8988T (cell line): Measurements from ENCODE around the gene RAB32.
"Not testable (repeated sequence)": the region's sequence is repeated elsewhere in the genome, so short reads cannot be mapped to it uniquely, and the experiment has no call there.

Source experiments
- DNase-seq: peaks from one replicate; pipeline ENCODE4 v3.0.0; 2011

The RAB32 gene

DNA sequence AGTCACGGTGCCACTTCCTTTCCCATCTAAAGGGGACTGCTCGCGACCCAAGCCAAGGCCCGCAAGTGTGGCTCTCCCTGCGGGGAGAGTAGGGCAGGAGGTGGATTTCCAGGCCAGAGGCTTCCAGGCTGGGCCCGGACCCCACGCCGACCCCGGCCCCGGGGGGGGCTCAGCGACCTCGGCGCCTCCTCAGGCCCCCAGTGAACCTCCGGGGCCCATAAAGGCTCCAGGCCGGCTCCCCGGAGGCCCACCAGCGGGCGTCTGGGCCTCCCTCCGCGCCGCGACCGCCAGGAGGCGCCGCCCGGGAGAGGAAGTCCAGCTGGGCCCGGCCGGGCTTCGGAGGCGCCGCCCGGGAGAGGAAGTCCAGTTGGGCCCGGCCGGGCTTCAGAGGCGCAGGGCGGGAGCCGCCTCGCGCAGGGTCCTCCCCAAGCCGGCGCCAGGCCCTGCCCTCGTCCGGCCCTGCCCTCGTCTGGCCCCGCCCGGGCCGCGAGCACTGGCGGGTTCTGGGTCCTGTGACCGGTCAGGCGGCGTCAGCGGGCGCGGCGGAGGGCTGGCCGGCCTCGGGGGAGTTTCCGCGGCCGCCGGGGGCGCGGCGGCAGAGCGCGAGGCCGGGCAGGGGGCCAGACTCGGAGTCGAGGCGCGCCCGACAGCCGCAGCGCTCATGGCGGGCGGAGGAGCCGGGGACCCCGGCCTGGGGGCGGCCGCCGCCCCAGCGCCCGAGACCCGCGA, at the start of gene RAB32:
RAB32 (plus strand) TSS at position 623 of the 729 bp plus-strand sequence; CDS start at position 662, 39 bp downstream.
- peak; percentile 87 for DNase-seq

DNA sequence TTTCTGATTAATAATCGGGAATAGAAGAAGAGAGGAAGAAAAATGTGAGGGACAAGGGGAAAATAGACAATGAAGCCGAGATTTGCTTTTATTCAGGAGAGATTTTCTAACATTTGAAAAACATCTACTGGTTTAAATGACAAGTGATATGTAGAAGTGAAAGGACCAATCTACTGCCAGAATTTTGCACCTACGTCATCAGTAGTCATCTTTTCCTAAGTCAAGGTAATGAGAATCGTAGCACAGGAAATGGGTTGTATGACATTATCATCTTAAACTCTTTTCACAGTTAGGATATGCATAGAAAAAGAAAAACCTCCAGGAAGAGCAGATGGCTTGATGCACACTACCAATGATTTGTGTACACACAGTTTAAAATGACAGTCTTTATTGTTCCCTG, 45.3 kb upstream of the RAB32 start:
- DNase-seq = no peak

DNA sequence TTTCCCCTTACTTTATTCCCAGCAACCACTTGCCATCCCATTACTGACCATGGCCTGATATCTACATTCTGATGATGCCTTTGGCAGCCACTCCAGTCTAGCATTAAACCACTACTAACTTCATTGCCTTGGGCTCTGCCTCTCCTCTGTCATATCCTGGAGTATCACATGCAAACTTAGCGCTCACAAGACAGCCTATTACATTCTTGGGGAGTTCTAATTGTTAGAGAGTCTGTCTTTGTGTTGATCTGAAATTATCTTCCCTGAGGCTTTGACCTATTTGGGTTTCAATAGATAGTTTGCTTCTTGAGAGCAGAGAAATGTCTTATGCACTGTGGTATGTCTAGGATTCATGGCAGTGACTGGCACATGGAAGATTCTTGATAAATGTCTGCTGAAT, 40.5 kb upstream of the RAB32 start:
- no peak for DNase-seq

DNA sequence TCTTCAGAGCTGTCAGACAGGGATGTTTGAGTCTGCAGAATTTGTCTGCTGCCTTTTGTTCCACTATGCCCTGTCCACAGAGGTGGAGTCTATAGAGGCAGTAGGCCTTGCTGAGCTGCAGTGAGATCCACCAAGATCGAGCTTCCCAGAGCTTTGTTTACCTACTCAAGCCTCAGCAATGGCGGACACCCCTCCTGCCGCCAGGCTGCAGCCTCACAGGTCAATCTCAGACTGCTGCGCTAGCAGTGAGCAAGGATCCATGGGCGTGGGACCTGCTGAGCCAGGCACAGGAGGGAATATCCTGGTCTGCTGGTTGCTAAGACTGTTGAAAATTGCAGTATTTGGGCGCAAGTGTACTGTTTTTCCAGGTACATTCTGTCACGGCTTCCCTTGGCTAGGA, 28.4 kb upstream of the RAB32 start:
- no peak for DNase-seq

DNA sequence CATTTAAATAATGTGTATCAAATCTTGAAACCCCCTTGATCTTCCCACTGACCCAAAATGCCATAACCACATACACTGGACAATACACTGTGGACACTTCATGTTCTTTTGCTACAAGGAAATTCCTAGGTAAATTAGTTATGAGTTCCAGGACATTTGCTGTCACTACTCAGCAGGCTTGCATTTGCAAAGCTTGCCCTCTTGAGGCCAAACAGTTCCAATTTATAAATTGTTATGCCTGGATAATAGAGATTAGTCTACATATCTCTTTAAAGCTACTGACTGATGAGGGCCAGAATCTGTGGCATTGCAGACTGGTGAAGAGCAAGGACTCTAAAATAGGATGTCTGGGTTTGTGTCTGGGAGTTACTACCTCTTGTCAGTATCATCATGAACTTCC, 17.4 kb upstream of the RAB32 start:
- DNase-seq = no peak

DNA sequence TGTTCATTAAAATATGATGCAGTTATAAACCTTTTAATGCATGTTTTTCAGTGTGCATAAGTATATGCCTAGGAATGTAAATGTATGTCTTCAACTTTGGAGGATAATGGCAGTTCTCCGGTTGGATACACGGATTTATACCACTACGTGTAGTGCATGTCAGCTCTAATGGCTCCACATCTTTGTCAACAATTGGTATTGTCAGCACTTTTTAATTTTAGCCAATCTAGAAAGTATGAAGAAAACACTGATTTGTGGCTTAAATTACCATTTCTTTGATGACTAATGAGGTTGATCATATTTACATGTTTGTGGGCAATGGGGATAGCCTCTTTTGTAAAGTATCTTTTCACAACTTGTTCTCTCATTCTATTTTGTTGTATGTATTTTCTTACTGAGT, 10.9 kb upstream of the RAB32 start:
- DNase-seq = no peak

DNA sequence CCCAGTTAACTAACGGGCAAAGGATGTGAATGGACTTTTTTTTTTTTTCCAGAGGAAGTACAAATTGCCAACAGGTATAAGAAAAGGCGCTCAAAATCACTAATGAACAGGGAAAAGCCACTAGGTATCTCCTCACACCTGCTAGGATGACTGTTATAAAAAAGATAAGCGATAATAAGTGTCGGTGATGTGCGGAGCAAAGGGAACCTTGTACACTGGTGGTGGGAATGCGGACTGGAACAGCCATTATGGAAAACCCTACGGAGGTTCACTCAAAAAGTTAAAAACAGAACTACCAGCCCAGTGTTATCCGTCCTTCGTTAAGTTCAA, 787 bp upstream of the RAB32 start:
- DNase-seq = no peak

DNA sequence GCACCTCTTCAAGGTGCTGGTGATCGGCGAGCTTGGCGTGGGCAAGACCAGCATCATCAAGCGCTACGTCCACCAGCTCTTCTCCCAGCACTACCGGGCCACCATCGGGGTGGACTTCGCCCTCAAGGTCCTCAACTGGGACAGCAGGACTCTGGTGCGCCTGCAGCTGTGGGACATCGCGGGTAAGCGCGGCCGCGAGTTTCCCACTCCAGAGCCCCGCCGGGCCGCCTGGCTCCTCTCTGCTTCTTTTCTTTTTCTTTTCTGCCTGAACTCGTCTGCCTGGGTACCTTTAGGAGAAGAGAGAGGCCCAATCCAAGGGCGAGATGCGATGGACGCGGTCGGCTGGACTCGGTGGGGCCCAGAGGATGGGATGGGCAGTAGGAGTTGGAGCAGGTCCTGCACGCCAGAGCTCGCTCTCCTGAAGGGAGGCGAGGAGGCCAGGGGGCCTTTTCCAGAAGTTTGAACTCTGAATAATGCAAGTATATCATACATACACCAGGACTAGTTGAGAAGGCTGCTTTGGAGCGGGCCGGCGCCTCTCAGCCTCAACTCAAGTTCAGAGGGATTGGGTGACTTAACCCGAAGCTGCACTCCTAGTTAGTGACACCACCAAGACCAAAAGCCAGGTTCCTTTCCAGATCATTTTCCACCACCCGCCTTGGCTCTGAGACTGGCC, 445 bp downstream of the RAB32 start:
- peak; percentile 12 for DNase-seq

DNA sequence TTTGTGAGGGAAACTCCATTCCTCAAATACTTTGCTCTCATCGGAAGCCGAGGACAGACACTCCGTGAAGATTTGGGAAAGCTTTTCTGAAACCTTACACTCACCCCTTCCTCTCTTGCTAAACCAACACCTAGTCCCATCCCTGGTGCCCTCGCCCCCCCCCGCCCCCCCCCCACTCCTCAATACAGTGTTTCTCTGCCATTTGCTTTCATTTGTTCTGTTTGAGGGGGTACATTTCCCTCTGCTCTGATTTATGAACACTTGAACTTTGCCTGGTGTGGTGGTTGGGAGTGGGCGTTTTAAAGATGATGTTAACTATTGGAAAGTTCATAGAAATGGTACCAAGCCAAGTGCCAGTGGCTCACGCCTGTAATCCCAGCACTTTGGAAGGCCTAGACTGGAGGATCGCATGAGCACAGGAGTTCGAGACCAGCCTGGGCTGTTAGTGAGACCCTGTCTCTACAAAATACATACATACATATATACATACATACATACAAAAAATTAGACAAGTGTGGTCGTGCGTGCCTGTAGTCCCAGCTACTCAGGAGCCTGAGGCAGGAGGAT, 1.1 kb downstream of the RAB32 start:
- DNase-seq = no peak

DNA sequence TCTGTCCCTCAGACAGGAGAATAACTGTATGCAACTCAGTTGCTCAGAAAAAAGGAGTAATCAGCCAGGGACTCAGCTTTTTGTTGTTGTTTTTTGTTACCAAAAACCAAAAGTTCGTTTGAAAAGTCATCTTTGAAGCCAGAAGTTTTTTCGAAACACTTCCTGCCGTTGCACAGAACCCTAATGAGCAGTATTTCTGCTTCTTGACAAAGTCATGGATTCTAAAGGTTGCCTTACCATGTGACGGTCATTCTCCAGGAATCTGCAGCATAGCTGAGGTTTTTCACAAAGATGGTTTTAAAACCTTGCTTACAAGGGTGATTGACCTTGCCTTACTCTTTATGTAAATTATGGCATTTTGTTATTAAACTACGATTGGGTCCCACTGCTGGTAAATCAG, 1.9 kb downstream of the RAB32 start:
- DNase-seq = no peak

DNA sequence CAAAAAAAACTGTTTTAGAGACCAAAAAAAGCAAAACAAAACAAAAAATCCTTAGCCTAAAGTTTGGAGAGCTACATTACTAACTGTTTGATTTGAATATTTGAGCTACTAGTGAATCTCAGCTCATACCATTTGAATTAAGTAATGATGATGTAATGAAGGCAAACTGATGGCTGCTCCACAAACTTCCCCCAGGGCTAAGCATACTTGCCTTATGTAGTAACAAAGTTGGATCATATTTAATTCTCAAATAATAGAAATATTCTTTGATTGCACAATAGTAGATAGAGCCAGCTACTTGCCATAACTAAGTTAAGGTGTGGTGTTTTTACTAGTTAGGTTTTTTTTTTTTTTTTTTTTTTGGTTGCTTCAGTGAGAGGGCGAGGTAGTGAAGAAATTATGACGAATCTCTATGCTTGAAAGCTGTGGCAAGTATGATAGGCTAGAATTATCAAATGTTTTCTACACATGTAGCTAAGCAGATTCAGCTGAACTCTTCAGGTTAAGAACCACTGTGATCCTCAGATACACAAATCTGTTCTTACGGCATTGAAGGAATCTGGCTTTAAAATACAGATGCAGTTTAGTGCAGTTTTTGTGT, 2.9 kb downstream of the RAB32 start:
- no peak for DNase-seq

DNA sequence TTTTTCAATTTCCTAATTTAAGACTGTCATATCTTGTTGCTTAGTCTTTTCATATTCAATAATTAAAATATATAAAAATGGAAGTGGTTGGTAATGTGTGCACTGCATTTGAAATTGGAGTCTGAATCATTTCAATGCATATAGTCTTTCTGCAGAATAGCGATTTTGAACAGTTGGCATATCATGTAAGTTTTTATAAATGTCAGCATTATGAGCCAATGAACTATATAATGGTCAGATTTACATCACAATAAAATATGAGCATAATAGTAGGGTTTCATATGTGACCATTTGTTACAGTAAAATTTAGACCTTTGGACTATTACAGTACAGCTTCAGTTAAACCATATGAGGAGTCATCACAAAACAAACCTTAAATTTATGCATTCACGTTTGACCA, 4.3 kb downstream of the RAB32 start:
- DNase-seq = no peak

DNA sequence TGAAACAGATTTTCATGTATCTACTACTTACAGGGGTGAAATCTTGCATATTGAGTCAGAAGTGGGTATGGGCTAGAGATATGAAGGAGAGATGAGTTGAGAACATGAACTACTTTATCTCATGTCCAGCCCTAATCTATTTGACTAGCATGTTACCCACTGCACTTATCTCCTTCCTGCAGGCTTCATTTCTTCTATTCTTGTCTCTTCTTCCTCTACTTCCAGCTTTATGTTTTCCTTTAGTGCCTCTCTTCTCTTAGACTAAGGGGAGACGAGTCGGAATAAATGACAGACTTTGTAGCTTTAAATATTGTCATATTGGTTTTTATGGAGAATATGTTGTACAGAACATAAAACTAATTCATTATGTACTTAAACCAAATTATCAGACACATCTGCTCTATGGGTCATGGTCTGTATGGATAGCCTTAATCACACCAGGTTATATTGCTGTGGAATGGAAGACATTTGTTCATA, 5.3 kb downstream of the RAB32 start:
- DNase-seq = no peak

DNA sequence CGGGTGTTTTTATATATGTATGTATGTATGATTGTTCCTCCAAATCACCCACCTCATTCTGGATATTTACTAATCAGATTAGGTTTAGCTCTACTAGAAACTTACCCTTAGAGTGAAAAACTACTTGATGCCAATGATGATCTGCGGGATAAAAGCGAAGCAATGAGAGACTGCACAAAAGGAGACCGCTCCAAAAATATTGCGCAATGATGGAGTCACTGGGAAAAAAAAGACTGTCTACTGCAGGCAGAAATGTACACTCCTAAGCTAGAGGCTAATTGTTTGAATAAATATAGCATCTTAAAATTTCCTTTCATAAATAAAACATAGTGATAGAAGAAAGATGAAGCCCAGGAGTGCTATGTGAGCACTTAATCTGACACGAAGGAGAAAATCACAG, 7.3 kb downstream of the RAB32 start:
- DNase-seq = no peak

DNA sequence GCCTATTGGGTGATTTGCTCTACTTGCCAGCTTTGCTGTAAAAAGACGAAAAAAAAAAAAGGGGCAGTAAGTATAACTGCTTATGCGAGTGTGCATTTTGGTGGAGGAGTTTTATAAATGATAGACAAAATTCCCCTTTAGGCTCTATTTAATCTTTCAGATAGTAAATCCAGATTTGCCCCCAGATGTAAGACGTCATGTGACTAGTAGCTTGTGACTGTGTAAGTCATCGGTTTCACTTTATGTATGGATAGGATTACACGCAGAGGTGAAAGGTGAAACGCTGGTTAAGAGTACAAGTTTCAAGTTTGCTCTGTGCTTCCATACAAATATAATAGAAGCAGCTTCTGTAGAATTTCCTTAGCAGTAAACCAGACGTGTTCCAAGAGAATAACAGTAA, 7.9 kb downstream of the RAB32 start:
- no peak for DNase-seq

DNA sequence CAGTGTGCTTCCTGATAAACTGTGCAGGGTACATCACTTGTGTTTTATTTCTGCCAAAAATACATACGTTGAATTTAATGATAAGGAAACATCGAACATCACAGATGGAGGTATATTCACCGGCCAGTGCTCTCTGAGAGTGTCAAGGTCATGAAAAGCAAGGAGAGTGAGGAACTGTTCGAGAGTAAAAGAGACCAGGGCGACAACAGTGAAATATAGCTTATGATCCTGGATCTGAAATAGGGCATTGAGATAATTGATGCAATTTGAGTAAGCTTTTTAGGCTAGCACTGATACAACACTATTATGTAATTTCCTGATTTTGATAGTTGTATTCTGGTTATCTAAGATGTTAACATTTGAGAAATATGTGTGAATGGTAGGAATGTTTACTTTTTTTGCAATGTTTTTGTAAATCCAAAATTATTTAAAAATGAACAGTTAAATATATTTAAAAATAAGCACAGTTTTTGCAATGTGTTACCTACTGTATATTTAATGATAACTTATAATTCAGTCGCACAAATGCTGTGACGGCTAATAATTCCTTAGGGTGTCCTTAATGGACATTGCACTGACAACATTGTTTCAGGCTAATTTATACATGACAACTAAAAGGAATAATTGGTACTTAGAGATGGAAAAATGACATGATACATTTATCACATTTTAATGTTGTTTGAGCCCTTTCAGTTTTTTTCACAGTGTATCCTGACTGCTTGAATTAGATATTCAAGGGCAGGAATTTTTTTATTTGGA, 9.9 kb downstream of the RAB32 start:
- no peak for DNase-seq

DNA sequence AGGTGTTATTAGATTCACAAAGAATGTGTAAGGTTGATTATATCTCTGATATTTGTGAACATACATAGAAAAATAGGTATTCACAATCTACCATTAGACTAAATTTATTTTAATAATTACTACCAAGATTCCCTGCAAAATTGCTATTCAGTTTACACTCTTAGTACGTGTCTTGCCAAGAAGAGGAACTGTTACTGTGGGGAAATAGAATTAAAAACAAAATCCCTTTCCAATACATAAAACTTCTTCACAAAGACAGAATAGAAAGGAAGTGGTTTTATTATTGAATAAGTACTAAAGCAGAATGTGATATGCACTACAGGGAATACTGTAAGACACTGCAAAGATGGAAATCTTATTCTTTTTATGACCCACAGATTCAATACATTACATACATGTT, 17.0 kb downstream of the RAB32 start:
- DNase-seq = no peak

DNA sequence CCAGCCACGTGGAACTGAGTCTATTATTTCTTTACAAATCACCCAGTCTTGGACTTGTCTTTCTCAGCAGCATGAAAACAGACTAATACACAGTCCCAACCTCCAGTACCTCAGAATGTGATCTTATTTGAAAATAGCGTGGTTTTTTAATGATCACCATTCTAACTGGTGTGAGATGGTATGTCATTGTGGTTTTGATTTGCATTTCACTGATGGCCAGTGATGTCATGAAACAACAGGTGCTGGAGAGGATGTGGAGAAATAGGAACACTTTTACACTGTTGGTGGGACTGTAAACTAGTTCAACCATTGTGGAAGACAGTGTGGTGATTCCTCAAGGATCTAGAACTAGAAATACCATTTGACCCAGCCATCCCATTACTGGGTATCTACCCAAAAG, 23.0 kb downstream of the RAB32 start:
- not testable (repeated sequence) for DNase-seq

DNA sequence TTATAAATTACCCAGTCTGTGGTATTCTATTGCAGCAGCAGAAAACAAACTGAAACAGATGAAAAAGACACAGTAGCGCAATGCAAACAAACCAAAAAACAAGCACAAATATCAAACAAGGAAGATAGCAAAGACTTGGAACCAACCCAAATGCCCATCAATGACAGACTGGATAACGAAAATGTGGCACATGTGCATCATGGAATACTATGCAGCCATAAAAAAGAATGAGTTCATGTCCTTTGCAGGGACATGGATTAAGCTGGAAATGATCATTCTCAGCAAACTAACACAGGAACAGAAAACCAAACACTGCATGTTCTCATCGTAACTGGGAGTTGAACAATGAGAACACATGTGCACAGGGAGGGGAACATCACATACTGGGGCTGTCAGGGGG, 25.0 kb downstream of the RAB32 start:
- not testable (repeated sequence) for DNase-seq

DNA sequence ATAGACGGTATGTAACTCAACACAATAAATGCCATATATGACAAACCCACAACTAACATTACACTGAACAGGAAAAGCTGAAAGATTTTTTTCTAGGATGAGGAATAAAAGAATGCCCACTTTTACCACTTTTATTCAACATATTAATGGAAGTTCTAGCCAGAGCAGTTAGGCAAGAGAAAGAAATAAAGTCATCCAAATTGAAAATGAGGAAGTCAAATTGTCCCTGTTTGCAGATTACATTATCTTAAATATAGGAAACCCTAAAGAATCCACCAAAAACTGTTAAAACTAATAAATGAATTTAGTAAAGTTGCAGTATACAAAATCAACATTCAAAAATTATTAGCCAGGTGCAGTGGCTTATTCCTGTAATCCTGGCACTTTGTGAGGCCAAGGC, 30.6 kb downstream of the RAB32 start:
- no peak for DNase-seq

DNA sequence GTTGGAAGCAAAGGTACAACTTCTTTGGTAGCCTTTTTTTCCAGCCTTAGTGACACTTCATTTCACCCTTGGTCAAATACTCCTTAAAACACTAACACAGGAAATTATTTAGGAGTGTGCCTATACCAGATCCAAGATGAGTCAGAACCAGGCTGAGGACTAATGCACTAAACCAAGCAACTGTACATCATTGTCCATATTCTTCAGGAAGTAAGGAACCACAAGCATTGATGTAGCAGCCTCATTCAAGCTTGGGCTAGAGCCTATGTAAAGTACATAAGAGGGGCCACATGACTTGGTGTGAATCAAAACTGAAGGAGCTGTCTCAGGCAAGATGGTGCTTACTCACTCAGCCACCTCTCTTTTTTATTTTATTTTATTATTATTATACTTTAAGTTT, 34.4 kb downstream of the RAB32 start:
- DNase-seq = no peak

DNA sequence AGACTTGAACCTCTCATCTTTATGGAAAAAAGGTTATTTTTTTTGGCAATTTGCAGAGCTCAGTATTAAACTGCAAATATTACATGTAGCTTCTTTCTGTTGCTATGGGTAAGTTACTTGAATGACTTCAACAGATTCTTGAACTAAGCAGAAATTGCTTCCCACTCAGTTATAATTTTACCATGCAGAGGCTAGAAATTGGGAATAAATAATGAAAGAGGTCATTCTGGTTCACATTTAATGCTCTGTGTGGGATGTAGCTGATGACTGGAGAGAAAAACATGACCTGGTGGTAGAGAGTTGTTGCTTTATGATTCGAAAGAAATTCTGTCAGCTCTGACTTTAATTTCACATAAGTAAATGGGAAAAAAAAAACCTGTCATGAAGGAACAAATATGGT, 38.3 kb downstream of the RAB32 start:
- DNase-seq = no peak

DNA sequence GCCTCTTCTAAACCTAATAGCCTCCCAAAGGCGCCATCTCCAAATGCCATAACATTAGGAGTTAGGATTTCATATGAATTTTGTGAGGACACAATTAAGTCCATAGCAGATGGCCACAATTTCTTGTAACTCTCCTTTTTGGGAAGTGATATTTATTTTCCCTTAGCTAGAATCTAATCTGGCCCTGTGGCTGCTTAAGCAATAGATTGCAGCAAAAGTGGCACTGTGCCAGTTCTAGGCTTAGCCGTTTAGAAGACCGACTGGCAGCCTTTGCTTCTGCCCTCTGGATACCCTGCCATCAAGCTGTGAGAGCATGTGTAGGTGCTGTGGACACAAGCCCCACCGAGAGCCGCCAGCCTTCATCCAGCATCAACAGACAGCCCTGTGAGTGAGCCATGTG, 39.2 kb downstream of the RAB32 start:
- no peak for DNase-seq
